HG02571 (cell line): ENCODE data around the gene ANKRD13C.

Experiments
- ATAC-seq: cut with Tn5 transposase; IDR thresholded peaks from one replicate; pipeline ENCODE4 v1.9.1; 2021; ENCODE audit warnings: mild to moderate bottlenecking, moderate library complexity; ENCODE audit not compliant: unreplicated experiment

ANKRD13C gene

GRCh38 chr1:70299472-70299871 lies 55.0 kb downstream of the ANKRD13C start:
- no peak for ATAC-seq

- ATAC-seq = no peak
These were observed 58.8 kb downstream of the ANKRD13C start for GRCh38 chr1:70295749-70296148.

DNA sequence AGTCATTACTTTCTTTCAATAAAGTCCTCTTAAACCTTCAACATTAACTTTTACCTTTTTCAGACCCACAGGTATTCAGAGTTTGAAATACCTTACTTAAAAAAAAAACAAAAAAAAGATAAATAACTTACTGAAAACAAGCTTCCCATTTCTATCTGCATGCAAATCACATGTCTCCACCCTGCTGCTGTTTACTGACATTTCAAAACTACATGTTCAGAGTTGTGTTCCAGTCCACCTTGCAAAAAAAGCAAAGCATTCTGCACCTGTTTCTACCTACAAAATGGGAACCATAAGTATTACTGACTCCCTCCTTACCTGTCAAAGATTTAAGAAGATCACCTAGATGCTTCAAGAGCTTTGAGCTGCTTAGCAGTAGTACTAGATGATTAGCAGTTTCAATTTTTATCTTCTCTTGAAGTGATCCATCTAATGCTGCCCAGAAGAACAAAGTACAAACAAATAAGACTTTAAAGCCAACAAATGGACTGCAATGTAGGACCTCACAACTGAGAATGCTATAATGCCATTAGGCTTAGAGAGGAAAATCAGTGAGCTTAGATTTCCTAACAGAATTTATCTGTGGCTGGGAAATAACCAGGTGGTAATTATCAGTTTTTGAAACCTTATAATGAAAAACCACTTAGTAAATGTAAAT lies 61.2 kb downstream of the ANKRD13C start:
- ATAC-seq = no peak

- ATAC-seq = no peak
These were observed 64.3 kb downstream of the ANKRD13C start for GRCh38 chr1:70290218-70290617.

- no peak for ATAC-seq
These were observed 66.4 kb downstream of the ANKRD13C start for GRCh38 chr1:70288166-70288565.

- ATAC-seq = no peak
These were observed 68.1 kb downstream of the ANKRD13C start for GRCh38 chr1:70286453-70286852.

DNA sequence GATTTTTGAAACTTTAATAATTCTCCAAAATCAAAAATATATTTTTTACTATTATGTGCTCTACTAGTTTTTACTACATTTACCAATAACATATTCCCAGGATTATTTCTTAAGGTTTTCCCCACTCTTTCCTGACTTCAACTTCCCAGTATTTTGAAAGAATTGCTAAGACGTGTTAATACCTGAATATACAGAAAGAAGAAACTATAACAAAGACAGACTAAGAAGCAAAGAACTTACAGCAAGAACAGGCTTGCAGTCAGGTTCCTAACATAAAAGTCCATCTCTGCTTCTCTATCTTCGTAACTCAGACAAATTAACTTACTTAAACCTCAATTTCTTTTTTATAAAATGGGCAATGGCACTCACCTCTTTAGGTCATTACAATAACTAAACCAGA lies 70.2 kb downstream of the ANKRD13C start:
- no peak for ATAC-seq

GRCh38 chr1:70278710-70279109 lies 75.8 kb downstream of the ANKRD13C start:
- ATAC-seq = no peak

DNA sequence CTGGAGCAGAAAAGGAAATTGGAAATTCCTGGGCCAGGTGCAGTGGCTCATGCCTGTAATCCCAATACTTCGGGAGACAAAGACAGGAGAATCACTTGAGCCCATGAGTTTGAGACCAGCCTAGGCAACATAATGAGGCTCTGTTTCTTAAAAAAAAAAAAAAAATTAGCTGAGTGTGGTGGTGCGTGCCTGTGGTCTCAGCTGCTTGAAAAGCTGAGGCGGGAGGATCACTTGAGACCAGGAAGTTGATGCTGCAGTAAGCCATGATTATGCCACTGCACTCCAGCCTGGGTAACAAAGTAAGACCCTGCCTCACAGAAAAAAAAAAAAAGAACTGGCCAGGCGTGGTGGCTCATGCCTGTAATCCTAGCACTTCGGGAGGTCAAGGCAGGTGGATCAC lies 76.6 kb downstream of the ANKRD13C start:
- ATAC-seq = no peak

GRCh38 chr1:70265946-70266345 lies 88.6 kb downstream of the ANKRD13C start:
- ATAC-seq = no peak

DNA sequence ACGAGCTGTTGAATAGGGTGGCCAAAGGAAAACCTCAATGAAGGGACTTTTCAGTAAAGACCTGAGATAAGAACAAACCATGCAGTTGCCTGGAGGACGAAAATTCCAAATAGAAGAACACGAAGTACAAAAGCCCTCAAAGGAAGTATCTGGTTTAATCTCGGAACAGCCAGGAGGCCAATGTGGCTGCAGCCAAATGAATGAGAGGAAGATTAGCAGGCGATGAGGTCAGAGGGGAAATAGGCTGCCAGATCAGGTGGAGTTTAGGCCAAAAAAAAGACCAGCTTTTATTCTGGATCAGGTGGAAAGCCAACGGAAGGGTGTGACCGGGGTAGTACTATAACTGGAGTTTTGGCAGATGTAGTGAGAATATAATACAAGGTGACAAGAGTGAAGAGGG lies 89.7 kb downstream of the ANKRD13C start:
- no peak for ATAC-seq

DNA sequence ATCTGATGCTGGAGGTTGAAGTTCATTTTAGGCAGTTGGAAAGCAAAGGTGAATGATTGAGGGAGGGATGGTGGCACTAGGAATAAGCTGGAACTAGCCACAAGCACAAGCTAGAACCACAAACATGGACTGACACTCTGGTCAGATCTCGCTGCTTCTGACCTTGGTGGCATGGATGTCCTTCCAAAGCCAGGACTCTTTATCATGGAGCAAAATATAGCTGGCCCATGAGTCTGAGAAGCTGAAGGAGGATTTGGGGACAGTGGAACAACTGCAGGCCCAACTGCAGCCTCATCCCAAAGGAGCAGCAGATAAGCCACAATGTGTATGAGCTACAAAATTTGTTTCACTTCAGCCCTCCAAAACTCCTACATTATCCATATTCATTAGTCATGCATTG lies 97.9 kb downstream of the ANKRD13C start:
- no peak for ATAC-seq

DNA sequence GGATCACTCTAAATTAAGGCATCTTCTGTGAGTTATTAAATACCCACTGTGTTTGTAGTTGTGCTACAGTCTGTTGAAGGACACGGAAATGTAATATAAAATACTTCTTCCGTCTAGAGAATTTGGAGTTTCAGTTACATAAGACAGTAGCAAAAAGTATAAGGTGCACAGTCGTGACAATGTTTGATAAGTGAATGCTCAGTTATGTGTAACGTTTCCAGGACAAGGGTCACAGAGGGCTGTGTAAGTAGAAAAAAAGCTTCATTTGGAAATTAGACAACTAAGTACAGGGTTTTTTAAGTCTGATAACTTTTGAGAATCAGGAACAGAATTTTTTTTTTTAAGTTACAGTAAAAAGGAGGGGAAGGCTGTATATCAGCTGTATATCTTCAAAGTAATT lies 105.8 kb downstream of the ANKRD13C start:
- ATAC-seq = no peak

GRCh38 chr1:70247768-70248167 lies 106.8 kb downstream of the ANKRD13C start:
- no peak for ATAC-seq

- ATAC-seq = no peak
These were observed 107.4 kb downstream of the ANKRD13C start for GRCh38 chr1:70247122-70247521.

- ATAC-seq = no peak
These were observed 114.6 kb downstream of the ANKRD13C start for GRCh38 chr1:70239940-70240339.

DNA sequence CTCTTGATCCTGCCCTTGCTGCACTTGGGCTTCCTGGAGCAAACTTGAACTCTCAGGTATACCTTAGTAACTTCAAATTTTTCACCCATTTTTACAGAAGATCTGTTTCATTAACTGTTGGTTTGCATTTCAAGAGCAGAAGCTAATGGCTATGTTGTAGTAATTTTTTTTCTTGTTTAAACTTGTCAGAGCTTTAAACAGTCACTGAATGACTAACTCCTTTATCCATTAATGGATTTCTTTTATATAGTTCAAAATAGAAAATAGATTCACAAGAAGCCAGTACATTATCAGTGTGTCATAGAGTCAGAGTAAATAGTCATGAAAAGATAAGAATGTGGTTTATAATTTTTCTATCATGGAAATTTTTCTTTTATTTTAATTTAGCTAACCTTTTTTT lies 119.8 kb downstream of the ANKRD13C start:
- no peak for ATAC-seq

DNA sequence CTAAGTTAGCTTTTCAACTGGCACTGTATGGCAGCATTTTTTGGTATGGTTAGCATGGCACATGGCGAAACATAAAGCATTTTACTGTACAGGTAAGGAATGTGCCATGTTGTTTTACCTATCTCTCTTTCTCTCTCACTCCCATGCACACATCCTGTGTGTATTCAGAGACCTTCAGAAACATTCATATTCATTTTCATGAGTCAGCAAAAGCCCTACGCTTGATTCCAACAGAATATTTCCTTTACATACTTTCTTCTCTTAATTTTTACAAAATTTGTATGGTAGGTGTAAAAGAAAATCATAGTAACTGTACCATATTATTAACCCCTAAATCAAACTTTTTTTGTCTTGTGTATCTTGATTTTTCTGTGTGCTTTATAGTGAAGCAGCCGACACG lies 123.0 kb downstream of the ANKRD13C start:
- no peak for ATAC-seq

- ATAC-seq = no peak
These were observed 125.9 kb downstream of the ANKRD13C start for GRCh38 chr1:70228670-70229069.

DNA sequence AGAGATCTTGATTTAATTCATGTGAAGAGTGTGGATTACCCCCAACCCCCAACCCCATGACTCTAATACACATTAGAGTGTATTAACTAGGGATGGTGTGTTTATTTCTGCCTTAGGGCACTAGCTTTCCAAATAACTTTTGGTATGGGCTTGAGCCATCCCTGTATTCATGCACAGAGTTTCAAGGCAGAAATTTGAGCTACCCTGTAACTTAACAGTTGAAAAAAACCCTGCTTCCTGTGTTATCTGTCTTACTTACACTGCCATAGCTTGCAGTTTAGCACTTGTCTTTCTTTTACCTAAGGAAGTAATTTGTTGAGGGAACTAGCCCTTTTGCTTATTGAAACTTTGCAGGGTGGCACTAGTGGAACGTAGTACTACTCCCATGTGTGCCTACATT lies 127.1 kb downstream of the ANKRD13C start:
- no peak for ATAC-seq

DNA sequence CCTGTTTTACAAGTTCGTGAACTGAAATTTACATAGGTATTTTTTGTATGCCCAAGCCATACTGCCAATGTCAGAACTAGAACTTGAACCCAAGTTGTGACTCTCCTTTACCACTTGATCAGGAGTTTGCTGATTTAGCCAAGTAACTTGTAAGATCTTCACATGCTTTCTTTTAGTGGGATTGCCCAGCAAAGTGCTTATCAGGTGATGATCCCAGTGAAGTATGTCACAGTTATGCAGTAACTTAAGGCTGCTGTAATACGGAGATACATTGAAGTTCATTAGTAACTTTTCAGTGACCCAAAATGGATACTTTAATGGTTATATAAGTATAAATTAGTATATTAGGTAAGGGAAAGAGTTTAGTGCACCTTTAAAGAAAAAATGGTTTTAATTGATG lies 129.6 kb downstream of the ANKRD13C start:
- ATAC-seq = no peak

DNA sequence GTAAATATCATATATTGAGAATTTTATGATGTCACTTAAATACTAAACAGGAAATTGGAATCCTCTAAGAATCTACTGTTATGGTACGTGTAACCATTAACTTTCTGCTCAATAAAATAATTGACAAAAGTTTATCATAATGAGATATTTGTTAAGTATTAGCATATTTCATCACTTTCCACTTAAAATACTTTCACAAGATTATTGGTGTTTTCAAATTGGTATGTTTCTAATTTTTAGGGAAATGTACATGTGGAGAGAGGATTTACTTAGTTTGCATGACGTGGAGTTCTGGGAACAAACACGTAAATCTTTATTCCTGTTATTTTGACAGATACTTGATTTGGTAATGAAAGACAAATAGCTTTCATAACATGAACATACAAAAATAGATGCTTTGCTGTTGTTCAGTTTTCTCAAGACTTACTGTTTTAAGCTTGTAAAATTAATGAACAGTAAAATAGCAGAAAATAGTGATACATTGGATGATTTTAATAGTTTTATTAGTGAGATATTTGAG lies 131.7 kb downstream of the ANKRD13C start:
- no peak for ATAC-seq
